ENCODE measurements around the gene EHD3.

EHD3 gene

DNA sequence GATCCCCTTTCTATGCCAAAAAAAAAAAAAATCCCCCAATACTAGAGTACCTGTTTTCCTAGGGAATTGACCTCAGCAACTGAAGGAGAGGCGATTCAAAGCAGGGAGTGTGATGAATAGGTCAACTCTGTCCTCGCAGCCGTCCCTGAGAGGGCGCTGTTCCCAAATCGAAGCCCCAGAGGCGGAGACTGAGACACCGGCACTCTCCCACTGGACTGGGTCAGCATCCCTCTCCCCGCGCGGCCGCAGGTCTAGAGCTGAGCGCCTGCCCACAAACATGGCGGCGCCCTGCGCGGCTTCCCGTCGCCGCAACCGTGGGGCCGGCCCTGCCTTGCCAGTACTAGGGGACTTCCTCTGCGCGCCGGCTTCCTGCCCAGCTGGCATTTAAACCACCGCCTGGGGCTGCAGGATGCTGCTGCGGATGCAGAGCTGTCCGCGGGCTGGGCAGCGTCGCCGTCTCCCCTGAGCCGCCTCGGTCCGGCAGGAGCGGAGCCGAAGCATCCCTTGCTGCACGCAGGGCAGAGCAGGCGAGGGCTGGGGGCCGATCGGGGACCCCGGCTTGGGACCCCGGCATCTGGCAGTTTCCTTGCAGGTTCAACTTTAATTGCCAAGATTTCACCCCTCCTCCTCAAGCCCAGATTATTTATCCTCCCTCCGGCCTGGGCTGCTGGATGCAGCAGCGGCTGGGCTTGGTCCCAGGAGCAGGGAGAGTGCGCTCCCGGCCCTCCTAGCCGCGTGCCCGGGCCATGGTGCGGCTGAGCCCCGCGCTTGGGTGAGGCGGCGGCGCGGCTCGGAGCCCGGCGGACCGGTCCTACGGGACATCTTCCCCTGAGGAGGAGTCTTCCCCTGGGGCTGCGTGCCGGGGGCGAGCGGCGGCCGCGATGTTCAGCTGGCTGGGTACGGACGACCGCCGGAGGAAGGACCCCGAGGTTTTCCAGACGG lies at the start of gene EHD3:
EHD3 (plus strand) TSS at position 412 of the 942 bp plus-strand sequence; CDS start at position 882, 470 bp downstream.
- no peak for TF ChIP-seq EZH2 (optimal IDR thresholded peaks at IDR 0.05; ENCODE audit: low read depth, low read length)
- TF ChIP-seq EZH2phosphoT487 (IDR thresholded peaks at IDR 0.05; ENCODE audit: low read length): no peak
- TF ChIP-seq, protein P1, sequence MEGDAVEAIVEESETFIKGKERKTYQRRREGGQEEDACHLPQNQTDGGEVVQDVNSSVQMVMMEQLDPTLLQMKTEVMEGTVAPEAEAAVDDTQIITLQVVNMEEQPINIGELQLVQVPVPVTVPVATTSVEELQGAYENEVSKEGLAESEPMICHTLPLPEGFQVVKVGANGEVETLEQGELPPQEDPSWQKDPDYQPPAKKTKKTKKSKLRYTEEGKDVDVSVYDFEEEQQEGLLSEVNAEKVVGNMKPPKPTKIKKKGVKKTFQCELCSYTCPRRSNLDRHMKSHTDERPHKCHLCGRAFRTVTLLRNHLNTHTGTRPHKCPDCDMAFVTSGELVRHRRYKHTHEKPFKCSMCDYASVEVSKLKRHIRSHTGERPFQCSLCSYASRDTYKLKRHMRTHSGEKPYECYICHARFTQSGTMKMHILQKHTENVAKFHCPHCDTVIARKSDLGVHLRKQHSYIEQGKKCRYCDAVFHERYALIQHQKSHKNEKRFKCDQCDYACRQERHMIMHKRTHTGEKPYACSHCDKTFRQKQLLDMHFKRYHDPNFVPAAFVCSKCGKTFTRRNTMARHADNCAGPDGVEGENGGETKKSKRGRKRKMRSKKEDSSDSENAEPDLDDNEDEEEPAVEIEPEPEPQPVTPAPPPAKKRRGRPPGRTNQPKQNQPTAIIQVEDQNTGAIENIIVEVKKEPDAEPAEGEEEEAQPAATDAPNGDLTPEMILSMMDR (IDR thresholded peaks at IDR 0.05; ENCODE audit: low read length): peak; percentile 61
- Histone ChIP-seq H3K79me2 (ENCODE audit: low read length) (no peaks in the 10 kb centered on the region), H3K27ac (ENCODE audit: low read length) (no peak within 1 kb of the TSS), H3K4me2 (ENCODE audit: low read depth, low read length) (peak within 1 kb of the TSS; percentile 73), H3K4me1 (ENCODE audit: low read length) (peaks cover 21% of the 10 kb centered on the region), H3K4me3 (ENCODE audit: low read length) (peak within 1 kb of the TSS; percentile 65), H3K27me3 (replicated peaks; ENCODE audit: insufficient read depth, low read length) (no peaks in the 10 kb centered on the region), H2AFZ (ENCODE audit: low read length) (peak within 1 kb of the TSS; percentile 96), H3K9me3 (replicated peaks; ENCODE audit: insufficient read depth, low read length) (no peaks in the 10 kb centered on the region), H3F3A (ENCODE audit: insufficient read depth, low read length) (0 out of 2 replicates have a peak, but pooled peaks cover 2% of the 10 kb centered on the region), H3K36me3 (replicated peaks; ENCODE audit: insufficient read depth, low read length) (no peaks in the 10 kb centered on the region), H3K9me2 (replicated peaks; ENCODE audit: insufficient read depth, low read length) (no peaks in the 10 kb centered on the region), H4K20me1 (ENCODE audit: insufficient read depth, low read length) (no peaks in the 10 kb centered on the region), H3K9ac (ENCODE audit: low read length) (peak within 1 kb of the TSS; percentile 37; the same call in 1 of the 2 replicates)
- peak; percentile 84 for DNase-seq

DNA sequence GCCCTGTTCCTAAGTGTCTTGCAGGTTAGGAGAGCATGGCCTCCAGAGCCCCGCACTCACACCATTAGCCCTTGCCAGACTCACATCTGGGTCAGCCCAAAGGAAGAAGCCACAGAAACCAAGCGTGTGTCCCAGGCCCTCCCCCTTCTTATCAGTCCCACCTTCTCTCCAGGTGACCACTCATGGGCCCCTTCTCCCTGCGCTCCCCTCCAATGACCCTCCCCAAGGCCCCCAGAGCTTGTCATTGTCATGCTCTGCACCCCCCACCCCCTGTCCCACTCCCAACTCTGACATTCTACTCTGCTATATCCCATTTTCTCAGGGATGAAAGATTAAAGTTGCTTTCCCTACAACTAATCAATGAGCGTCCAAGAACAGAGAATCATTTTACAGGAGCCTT lies 46.8 kb upstream of the EHD3 start:
- Histone ChIP-seq H3K9me3 (replicated peaks; ENCODE audit: insufficient read depth, low read length) (no peaks in the 10 kb centered on the region), H3F3A (ENCODE audit: insufficient read depth, low read length) (no peaks in the 10 kb centered on the region), H3K27ac (ENCODE audit: low read length) (no peak overlapping the region), H3K36me3 (replicated peaks; ENCODE audit: insufficient read depth, low read length) (no peaks in the 10 kb centered on the region), H2AFZ (ENCODE audit: low read length) (no peak overlapping the region), H3K4me2 (ENCODE audit: low read depth, low read length) (no peak overlapping the region), H3K79me2 (ENCODE audit: low read length) (no peaks in the 10 kb centered on the region), H3K4me3 (ENCODE audit: low read length) (no peak overlapping the region), H3K27me3 (replicated peaks; ENCODE audit: insufficient read depth, low read length) (no peaks in the 10 kb centered on the region), H3K9ac (ENCODE audit: low read length) (no peak overlapping the region), H4K20me1 (ENCODE audit: insufficient read depth, low read length) (no peaks in the 10 kb centered on the region), H3K4me1 (ENCODE audit: low read length) (no peaks in the 10 kb centered on the region), H3K9me2 (replicated peaks; ENCODE audit: insufficient read depth, low read length) (no peaks in the 10 kb centered on the region)
- TF ChIP-seq, protein P1 (IDR thresholded peaks at IDR 0.05; ENCODE audit: low read length): no peak
- TF ChIP-seq EZH2phosphoT487 (IDR thresholded peaks at IDR 0.05; ENCODE audit: low read length): no peak
- TF ChIP-seq EZH2 (optimal IDR thresholded peaks at IDR 0.05; ENCODE audit: low read depth, low read length): no peak
- no peak for DNase-seq

DNA sequence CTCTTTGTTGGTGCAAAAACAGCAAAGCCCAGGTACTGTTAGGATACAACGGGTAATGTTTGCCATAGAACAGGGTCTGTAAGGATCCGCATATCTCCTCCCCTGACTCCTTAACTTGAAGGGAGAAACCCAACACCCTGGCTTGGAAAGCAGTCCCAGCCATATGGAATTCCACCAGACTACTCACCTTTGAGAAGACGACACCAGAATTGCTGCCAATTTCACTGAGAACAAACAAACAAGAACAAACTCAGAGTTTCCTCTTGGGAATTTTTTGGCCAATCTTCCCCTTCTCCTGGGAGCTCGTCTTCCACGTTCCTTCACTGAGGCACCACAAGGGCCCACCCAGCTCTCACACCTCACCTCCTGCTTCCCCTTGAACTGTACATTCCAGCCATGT lies 45.8 kb upstream of the EHD3 start:
- Histone ChIP-seq H3K79me2 (ENCODE audit: low read length) (no peaks in the 10 kb centered on the region), H3K4me3 (ENCODE audit: low read length) (no peak overlapping the region), H3K36me3 (replicated peaks; ENCODE audit: insufficient read depth, low read length) (no peaks in the 10 kb centered on the region), H3K4me2 (ENCODE audit: low read depth, low read length) (no peak overlapping the region), H3K4me1 (ENCODE audit: low read length) (no peaks in the 10 kb centered on the region), H3F3A (ENCODE audit: insufficient read depth, low read length) (no peaks in the 10 kb centered on the region), H3K9ac (ENCODE audit: low read length) (no peak overlapping the region), H3K9me2 (replicated peaks; ENCODE audit: insufficient read depth, low read length) (no peaks in the 10 kb centered on the region), H3K9me3 (replicated peaks; ENCODE audit: insufficient read depth, low read length) (no peaks in the 10 kb centered on the region), H2AFZ (ENCODE audit: low read length) (no peak overlapping the region), H4K20me1 (ENCODE audit: insufficient read depth, low read length) (no peaks in the 10 kb centered on the region), H3K27me3 (replicated peaks; ENCODE audit: insufficient read depth, low read length) (no peaks in the 10 kb centered on the region), H3K27ac (ENCODE audit: low read length) (no peak overlapping the region)
- TF ChIP-seq, protein P1 (IDR thresholded peaks at IDR 0.05; ENCODE audit: low read length): no peak
- TF ChIP-seq EZH2 (optimal IDR thresholded peaks at IDR 0.05; ENCODE audit: low read depth, low read length) (no peak), EZH2phosphoT487 (IDR thresholded peaks at IDR 0.05; ENCODE audit: low read length) (no peak)
- no peak for DNase-seq

Data from MM.1S (cell line).